Uterus (tissue), 4 donors: ENCODE measurements around the gene TFPI. TPM values are rescaled to one million over a fixed set of nuclear protein-coding genes. Genes with fewer than 3 reads are reported as not detected.

Source experiments
- DNase-seq, 2 donors: peaks; one replicate each; pipeline ENCODE4 v3.0.0-alpha.2; 2019 to 2020
- H3K27ac ChIP-seq, 2 donors: fragments of 200-600 bp; sonication (generic); 1 replicate in 1 of 2; 2 replicates in 1 of 2; pipeline ENCODE4 v1.5.1; 2016 to 2018
- H3K27me3 ChIP-seq, 2 donors: fragments of 200-600 bp; sonication (generic); one replicate each; pipeline ENCODE4 v1.5.1; 2018 to 2019; ENCODE audit warnings: control low read depth in 1 of 2
- H3K36me3 ChIP-seq, 2 donors: fragments of 200-600 bp; sonication (generic); one replicate each; pipeline ENCODE4 v1.5.1; 2019; ENCODE audit warnings: control low read depth in 1 of 2
- H3K4me1 ChIP-seq, 2 donors: fragments of 200-600 bp; sonication (generic); one replicate each; pipeline ENCODE4 v1.5.1; 2018 to 2019; ENCODE audit warnings: control low read depth in 1 of 2
- H3K4me3 ChIP-seq, 2 donors: fragments of 200-600 bp; sonication (generic); 1 replicate in 1 of 2; 2 replicates in 1 of 2; pipeline ENCODE4 v1.5.1; 2018 to 2019; ENCODE audit warnings: mild to moderate bottlenecking in 1 of 2
- H3K9me3 ChIP-seq, 2 donors: fragments of 200-600 bp; sonication (generic); one replicate each; pipeline ENCODE4 v1.5.1; 2019; ENCODE audit warnings: control low read depth in 1 of 2
- CTCF ChIP-seq, 4 experiments: fragments of 200-600 bp in 2 of 4; fragments of 450-650 bp in 2 of 4; sonication (generic) in 2 of 4; IDR thresholded peaks; one replicate each; pipeline ENCODE4 v1.5.1; 2016 to 2019; ENCODE audit warnings: antibody characterized with exemption in 4 of 4, mild to moderate bottlenecking in 2 of 4, moderate library complexity in 1 of 4
- POLR2A ChIP-seq, 2 donors: fragments of 450-650 bp; IDR thresholded peaks; one replicate each; pipeline ENCODE4 v1.6.1; 2016; ENCODE audit warnings: antibody characterized with exemption in 2 of 2, mild to moderate bottlenecking in 1 of 2, moderate library complexity in 1 of 2
- intact Hi-C: fragments of 100-400 bp; cut with DNase I; formaldehyde crosslinking; loops from one replicate; pipeline ENCODE4 v1.15.1; 2023; ENCODE audit warnings: low total_unique reads
- total RNA-seq, 4 donors: library from RNA; depleted of rRNA in 3 of 4; stranded (reverse); fragments of >200 nt in 3 of 4; gene quantifications; one replicate each; pipeline versions ENCODE4 v1.1.0 to v1.2.4, GENCODE V29; 2014 to 2023
- donor health status: DM: yes; HTN: yes; CAD: no.

TFPI gene
- total RNA-seq, 4 donors from 2014 or later: 88.5 to 135 (median 99.2) TPM

- H3K27ac ChIP-seq: peak overlapping the region; percentile 61 to 82
- no peaks in the 10 kb centered on the region for H3K27me3 ChIP-seq
- H3K4me1 ChIP-seq: no peaks in the 10 kb centered on the region
- H3K4me3 ChIP-seq: peak overlapping the region; percentile 27 to 35
- H3K9me3 ChIP-seq: no peaks in the 10 kb centered on the region
- H3K36me3 ChIP-seq: no peaks in the 10 kb centered on the region
- no peak for DNase-seq
- intact Hi-C loops: no loop called here
- TF ChIP-seq POLR2A (IDR thresholded peaks at IDR 0.05): no peak
- TF ChIP-seq CTCF (IDR thresholded peaks at IDR 0.05): no peak
These were observed 106.9 kb downstream of the TFPI start for GRCh38 chr2:187447336-187447735.

GRCh38 chr2:187446711-187447110 lies 107.5 kb downstream of the TFPI start:
- no peaks in the 10 kb centered on the region for H3K4me1 ChIP-seq
- H3K9me3 ChIP-seq: no peaks in the 10 kb centered on the region
- DNase-seq: no peak
- peak overlapping the region; percentile 61 to 82 for H3K27ac ChIP-seq
- H3K36me3 ChIP-seq: no peaks in the 10 kb centered on the region
- peak overlapping the region; percentile 27 to 35 for H3K4me3 ChIP-seq
- TF ChIP-seq CTCF (IDR thresholded peaks at IDR 0.05) (no peak), POLR2A (IDR thresholded peaks at IDR 0.05) (no peak)
- intact Hi-C loops: no loop called here
- H3K27me3 ChIP-seq: no peaks in the 10 kb centered on the region

GRCh38 chr2:187445051-187445450 lies 109.2 kb downstream of the TFPI start:
- Histone ChIP-seq H3K4me3 (no peak overlapping the region), H3K27me3 (no peaks in the 10 kb centered on the region), H3K27ac (peak overlapping the region in 1 of 2 donors; percentile 82), H3K9me3 (no peaks in the 10 kb centered on the region), H3K4me1 (no peaks in the 10 kb centered on the region), H3K36me3 (no peaks in the 10 kb centered on the region)
- no peak for TF ChIP-seq CTCF (IDR thresholded peaks at IDR 0.05)
- no peak for TF ChIP-seq POLR2A (IDR thresholded peaks at IDR 0.05)
- no peak for DNase-seq
- intact Hi-C loops: no loop called here

- DNase-seq: no peak
- TF ChIP-seq POLR2A (IDR thresholded peaks at IDR 0.05): no peak
- TF ChIP-seq CTCF (IDR thresholded peaks at IDR 0.05): no peak
These were observed 111.5 kb downstream of the TFPI start for GRCh38 chr2:187442778-187443177.

GRCh38 chr2:187442378-187442777 lies 111.9 kb downstream of the TFPI start:
- Histone ChIP-seq H3K4me3 (no peak overlapping the region), H3K4me1 (no peaks in the 10 kb centered on the region), H3K36me3 (no peaks in the 10 kb centered on the region), H3K9me3 (no peaks in the 10 kb centered on the region), H3K27me3 (no peaks in the 10 kb centered on the region), H3K27ac (peak overlapping the region in 1 of 2 donors; percentile 25)
- TF ChIP-seq CTCF (IDR thresholded peaks at IDR 0.05) (no peak), POLR2A (IDR thresholded peaks at IDR 0.05) (no peak)
- no peak for DNase-seq
- intact Hi-C loops: no loop called here

More at GRCh38 chr2:187442778-187443177, 111.5 kb downstream of the TFPI start:
- Histone ChIP-seq H3K27me3 (no peaks in the 10 kb centered on the region), H3K36me3 (no peaks in the 10 kb centered on the region), H3K9me3 (no peaks in the 10 kb centered on the region), H3K27ac (peak overlapping the region in 1 of 2 donors; percentile 25), H3K4me1 (no peaks in the 10 kb centered on the region), H3K4me3 (no peak overlapping the region)
- intact Hi-C loops: no loop called here
